HG02623 (cell line): ENCODE data around the gene QKI.

Source experiments
- ATAC-seq: cut with Tn5 transposase; IDR thresholded peaks from one replicate; pipeline ENCODE4 v1.9.1; 2021; ENCODE audit warnings: moderate library complexity; ENCODE audit not compliant: unreplicated experiment

QKI gene

GRCh38 chr6:163603395-163603794 is 188.9 kb downstream of the QKI start:
- no peak for ATAC-seq

DNA sequence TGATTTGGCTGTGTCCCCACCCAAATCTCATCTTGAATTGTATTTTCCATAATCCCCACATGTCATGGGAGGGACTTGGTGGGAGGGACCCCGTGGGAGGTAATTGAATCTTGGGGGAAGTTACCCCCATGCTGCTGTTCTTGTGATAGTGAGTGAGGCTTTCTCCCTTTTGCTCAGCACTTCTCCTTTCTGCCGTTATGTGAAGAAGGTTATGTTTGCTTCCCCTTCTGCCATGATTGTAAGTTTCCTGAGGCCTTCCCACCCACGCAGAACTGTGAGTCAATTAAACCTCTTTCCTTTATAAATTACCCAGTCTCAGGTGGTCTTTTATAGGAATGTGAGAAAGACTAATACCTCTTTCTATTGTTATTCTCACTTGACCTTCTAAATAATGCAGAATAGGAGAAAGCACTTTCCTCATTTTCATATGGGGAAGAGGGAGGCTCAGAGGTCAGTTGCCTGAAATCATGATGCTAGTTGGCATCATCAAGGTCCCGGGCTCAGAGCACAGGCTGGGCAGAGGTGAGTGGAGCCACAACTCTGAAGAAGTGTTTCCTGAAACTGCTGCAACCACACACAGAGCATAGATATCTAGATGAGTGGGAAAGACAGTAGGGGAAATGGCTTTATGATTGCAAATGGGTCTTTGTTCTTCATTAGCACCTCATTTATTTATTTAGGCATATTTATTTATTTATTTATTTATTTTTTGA is 191.0 kb downstream of the QKI start:
- no peak for ATAC-seq

DNA sequence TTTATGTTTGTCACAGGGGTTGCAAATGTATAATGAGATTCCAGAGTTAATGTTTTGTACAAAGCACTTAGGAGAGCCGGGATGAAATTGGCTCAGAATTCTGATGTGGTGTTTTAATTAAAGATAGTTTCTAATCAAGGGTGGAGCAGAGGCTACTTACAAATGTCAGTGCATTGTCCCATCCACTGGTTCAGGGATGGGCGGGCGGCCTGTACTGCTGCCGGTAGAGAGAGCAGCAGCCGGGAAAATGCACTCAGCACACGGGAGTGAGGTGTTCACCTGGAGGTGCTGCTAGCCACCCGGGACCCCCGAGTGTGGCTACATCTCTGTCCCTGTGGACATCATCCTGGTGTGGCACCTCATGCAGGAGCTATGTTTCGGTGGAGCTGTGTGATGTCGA is 193.3 kb downstream of the QKI start:
- no peak for ATAC-seq

GRCh38 chr6:163608204-163608644 is 193.7 kb downstream of the QKI start:
- ATAC-seq: no peak

GRCh38 chr6:163612200-163612599 is 197.7 kb downstream of the QKI start:
- no peak for ATAC-seq

DNA sequence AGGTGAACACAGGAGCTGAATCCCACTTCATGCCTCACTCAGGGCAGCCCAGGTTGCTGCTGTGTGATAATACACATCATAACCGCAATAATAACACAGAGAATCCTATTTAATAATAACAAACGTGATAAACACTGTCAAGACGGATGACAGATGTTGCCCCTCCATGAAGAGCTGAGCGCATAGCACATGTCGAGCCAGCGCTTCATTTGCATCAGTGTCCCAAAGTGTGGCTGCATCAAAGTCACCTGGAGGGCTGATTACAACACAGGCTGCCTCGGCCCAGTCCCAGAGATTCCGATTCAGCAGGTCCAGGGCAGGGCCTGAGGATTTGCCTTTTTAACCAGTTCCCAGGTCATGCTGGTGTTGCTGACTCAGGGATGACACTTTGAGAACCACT is 198.5 kb downstream of the QKI start:
- no peak for ATAC-seq

- no peak for ATAC-seq
These were observed 199.2 kb downstream of the QKI start for GRCh38 chr6:163613668-163614067.

GRCh38 chr6:163616452-163616851 is 201.9 kb downstream of the QKI start:
- no peak for ATAC-seq

DNA sequence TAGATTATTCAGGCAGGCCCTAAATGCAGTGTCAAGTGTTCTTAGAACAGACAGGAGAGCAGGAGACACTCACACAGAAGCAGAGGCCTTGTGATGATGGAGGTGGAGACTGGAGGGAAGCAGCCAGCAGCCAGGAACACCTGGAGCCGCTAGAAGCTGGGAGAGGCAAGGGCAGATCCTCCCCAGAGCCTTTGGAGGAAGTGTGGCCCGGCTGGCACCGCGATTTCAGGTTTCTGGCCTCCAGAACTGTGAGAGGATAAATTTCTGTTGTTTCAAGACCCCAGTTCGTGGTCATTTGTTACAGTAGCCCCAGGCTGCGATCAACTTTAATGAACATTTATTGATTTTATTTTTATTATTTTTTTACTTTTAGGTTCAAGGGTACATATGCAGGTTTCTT is 203.0 kb downstream of the QKI start:
- no peak for ATAC-seq

GRCh38 chr6:163620101-163620500 is 205.6 kb downstream of the QKI start:
- ATAC-seq: no peak

DNA sequence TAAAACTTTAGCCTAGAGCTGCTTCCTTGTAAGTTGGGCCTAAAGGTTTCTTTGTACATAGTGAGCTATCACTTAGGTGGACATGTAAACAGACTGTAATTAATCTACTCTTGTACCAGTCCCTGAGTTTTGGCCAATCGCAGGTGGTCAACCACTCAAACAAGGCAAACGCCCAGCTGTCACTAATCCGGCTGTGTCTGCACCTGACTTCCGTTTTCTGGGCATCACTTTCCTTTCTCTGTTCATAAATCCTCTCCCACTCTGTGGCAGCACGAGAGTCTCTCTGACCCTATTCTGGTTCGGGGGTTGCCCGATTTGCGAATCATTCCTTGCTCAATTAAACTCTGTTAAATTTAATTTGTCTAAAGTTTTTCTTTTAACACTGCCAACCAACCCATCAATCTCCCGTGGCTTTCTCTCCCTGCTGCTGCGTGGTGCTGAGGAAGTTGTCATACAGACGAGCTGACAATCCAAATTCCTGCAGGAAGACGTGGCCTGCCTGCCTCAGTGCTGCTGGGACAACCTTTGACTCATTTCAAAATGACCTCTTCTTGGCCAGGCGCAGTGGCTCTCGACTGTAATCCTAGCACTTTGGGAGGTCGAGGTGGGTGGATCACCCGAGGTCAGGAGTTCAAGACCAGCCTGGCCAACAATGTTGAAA is 206.3 kb downstream of the QKI start:
- ATAC-seq: no peak

- ATAC-seq: no peak
These were observed 210.7 kb downstream of the QKI start for GRCh38 chr6:163625265-163625664.

DNA sequence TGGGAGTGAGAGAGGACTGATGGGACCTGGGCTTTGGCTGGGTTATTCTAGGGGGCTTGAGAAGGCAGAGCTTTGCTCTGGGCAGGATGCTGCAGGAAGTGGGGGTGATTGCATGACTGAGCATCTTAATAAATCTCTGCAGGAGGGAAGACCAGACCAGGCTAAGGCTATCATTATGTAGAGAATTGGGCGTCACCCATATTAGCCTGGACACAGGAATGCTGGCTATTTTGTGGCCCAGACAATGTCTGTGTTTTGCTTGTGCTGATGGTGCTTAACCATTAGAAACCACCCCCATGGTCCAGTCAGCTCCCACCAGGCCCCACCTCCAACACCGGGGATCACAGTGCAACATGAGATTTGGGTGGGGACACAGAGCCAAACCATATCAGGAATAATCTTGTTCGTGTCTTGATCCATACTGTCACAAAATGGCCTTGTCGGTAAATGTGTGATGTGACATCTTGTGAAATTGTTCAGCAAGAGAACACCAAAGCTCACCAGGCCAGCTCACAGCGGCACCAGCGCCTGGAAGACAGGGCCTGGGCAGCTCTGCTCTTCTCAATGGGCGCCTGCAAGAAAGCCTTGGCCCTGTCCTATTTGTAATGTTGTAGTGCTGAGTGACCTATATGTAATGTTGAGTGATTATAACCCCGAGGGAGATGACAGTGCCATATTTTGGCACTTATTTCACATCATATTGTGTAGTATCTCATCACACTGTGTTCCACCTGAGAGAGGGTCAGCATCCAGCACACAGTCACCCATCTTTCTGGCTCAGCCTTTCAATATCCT is 211.8 kb downstream of the QKI start:
- ATAC-seq: no peak

DNA sequence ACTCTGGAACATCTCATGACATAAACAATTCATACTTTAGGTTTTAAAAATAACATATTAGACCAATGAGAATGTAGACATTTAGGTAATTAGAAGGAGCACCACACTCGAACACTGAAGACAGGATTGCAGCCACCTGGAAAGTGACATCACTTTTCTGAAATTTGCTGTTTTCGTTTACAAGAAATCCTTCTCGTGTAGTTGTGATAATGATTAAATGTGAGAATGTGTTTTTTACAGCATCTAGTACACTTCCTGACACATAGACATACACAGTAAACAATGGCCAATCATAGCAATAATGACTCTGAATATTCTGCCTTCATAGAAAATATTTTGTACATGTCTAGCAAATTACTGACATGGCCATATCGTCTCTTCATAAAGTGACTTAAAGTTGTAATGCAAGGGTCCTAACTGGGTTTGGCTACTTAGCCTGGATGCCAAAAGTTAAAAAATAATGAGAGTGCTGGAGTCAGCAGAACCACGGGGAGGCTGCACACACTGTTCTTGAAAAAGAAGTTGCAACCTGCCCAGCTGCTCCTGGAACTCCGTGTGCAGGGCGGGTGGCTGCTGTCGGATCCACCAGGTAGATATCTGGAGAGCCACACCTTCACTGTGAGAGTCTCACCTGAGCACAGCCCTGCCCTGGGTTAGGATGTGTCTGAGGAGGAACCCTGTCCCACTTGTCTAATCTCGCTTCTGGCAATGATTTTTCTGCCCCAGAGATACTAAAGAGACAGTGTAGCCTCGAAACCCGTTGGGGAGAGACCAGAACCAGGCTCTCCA is 212.9 kb downstream of the QKI start:
- no peak for ATAC-seq
